ENCODE results near the gene TOR1AIP1. TPM values are rescaled to one million over a fixed set of nuclear protein-coding genes. Genes with fewer than 3 reads are reported as not detected.
"Not testable (repeated sequence)": the region's sequence is repeated elsewhere in the genome, so short reads cannot be mapped to it uniquely, and the experiment has no call there.

The TOR1AIP1 gene
- total RNA-seq, 1 donor = 78.2 TPM

- no peak for DNase-seq (ENCODE audit: insufficient read length, low spot score, missing footprints)
- H3K79me2 ChIP-seq (ENCODE audit: insufficient read depth, low read length) = no peaks in the 10 kb centered on the region
- H3K4me3 ChIP-seq (ENCODE audit: insufficient read depth, low read length) = no peak overlapping the region
- H3K4me2 ChIP-seq (ENCODE audit: insufficient read depth, low read length) = no peak overlapping the region
- H3K4me1 ChIP-seq (ENCODE audit: insufficient read depth, low read length) = no peaks in the 10 kb centered on the region
- no peaks in the 10 kb centered on the region for H3K27me3 ChIP-seq (ENCODE audit: insufficient read depth, low read length)
- no peak overlapping the region for H3K27ac ChIP-seq (ENCODE audit: low read depth, low read length)
- H4K20me1 ChIP-seq (ENCODE audit: insufficient read depth, low read length) = no peaks in the 10 kb centered on the region
- H3K36me3 ChIP-seq (ENCODE audit: insufficient read depth, low read length) = peaks cover 57% of the 10 kb centered on the region
- TF ChIP-seq CTCF (IDR thresholded peaks at IDR 0.05; ENCODE audit: extremely low read depth, low read depth, low read length) = no peak
- no peak overlapping the region for H2AFZ ChIP-seq (ENCODE audit: low read length)
- no peaks in the 10 kb centered on the region for H3K9me3 ChIP-seq (ENCODE audit: low read depth, low read length)
These were observed 29.0 kb upstream of the TOR1AIP1 start for GRCh38 chr1:179853102-179853501.

- H2AFZ ChIP-seq (ENCODE audit: low read length); H3K4me1 ChIP-seq (ENCODE audit: insufficient read depth, low read length); H4K20me1 ChIP-seq (ENCODE audit: insufficient read depth, low read length); H3K79me2 ChIP-seq (ENCODE audit: insufficient read depth, low read length); H3K4me2 ChIP-seq (ENCODE audit: insufficient read depth, low read length); H3K27ac ChIP-seq (ENCODE audit: low read depth, low read length); DNase-seq (ENCODE audit: insufficient read length, low spot score, missing footprints); H3K9me3 ChIP-seq (ENCODE audit: low read depth, low read length); H3K27me3 ChIP-seq (ENCODE audit: insufficient read depth, low read length); H3K4me3 ChIP-seq (ENCODE audit: insufficient read depth, low read length): not testable (repeated sequence)
- H3K36me3 ChIP-seq (ENCODE audit: insufficient read depth, low read length) = peaks cover 43% of the 10 kb centered on the region
These were observed 26.3 kb upstream of the TOR1AIP1 start for GRCh38 chr1:179855831-179856230.

GRCh38 chr1:179856296-179856695 lies 25.8 kb upstream of the TOR1AIP1 start:
- Histone ChIP-seq H2AFZ (ENCODE audit: low read length) (no peak overlapping the region), H4K20me1 (ENCODE audit: insufficient read depth, low read length) (no peaks in the 10 kb centered on the region), H3K4me3 (ENCODE audit: insufficient read depth, low read length) (no peak overlapping the region), H3K4me1 (ENCODE audit: insufficient read depth, low read length) (no peaks in the 10 kb centered on the region), H3K27me3 (ENCODE audit: insufficient read depth, low read length) (no peaks in the 10 kb centered on the region), H3K27ac (ENCODE audit: low read depth, low read length) (no peak overlapping the region), H3K79me2 (ENCODE audit: insufficient read depth, low read length) (peaks cover 7% of the 10 kb centered on the region), H3K9me3 (ENCODE audit: low read depth, low read length) (no peaks in the 10 kb centered on the region), H3K4me2 (ENCODE audit: insufficient read depth, low read length) (no peak overlapping the region), H3K36me3 (ENCODE audit: insufficient read depth, low read length) (peaks cover 38% of the 10 kb centered on the region)
- no peak for TF ChIP-seq CTCF (IDR thresholded peaks at IDR 0.05; ENCODE audit: extremely low read depth, low read depth, low read length)
- no peak for DNase-seq (ENCODE audit: insufficient read length, low spot score, missing footprints)

- peaks cover 37% of the 10 kb centered on the region for H3K36me3 ChIP-seq (ENCODE audit: insufficient read depth, low read length)
- no peak for DNase-seq (ENCODE audit: insufficient read length, low spot score, missing footprints)
- H4K20me1 ChIP-seq (ENCODE audit: insufficient read depth, low read length) = no peaks in the 10 kb centered on the region
- H3K9me3 ChIP-seq (ENCODE audit: low read depth, low read length) = no peaks in the 10 kb centered on the region
- no peak overlapping the region for H3K4me3 ChIP-seq (ENCODE audit: insufficient read depth, low read length)
- peaks cover 11% of the 10 kb centered on the region for H3K79me2 ChIP-seq (ENCODE audit: insufficient read depth, low read length)
- no peak overlapping the region for H3K4me2 ChIP-seq (ENCODE audit: insufficient read depth, low read length)
- no peak overlapping the region for H2AFZ ChIP-seq (ENCODE audit: low read length)
- no peaks in the 10 kb centered on the region for H3K4me1 ChIP-seq (ENCODE audit: insufficient read depth, low read length)
- no peak overlapping the region for H3K27ac ChIP-seq (ENCODE audit: low read depth, low read length)
- H3K27me3 ChIP-seq (ENCODE audit: insufficient read depth, low read length) = no peaks in the 10 kb centered on the region
- TF ChIP-seq CTCF (IDR thresholded peaks at IDR 0.05; ENCODE audit: extremely low read depth, low read depth, low read length) = no peak
These were observed 25.1 kb upstream of the TOR1AIP1 start for GRCh38 chr1:179857009-179857408.
